Measurements from ENCODE around the gene PDIA4. TPM values are rescaled to one million over a fixed set of nuclear protein-coding genes. Genes with fewer than 3 reads are reported as not detected.

The PDIA4 gene
- total RNA-seq, 1 experiment from 2014 or later, result 281 TPM

DNA sequence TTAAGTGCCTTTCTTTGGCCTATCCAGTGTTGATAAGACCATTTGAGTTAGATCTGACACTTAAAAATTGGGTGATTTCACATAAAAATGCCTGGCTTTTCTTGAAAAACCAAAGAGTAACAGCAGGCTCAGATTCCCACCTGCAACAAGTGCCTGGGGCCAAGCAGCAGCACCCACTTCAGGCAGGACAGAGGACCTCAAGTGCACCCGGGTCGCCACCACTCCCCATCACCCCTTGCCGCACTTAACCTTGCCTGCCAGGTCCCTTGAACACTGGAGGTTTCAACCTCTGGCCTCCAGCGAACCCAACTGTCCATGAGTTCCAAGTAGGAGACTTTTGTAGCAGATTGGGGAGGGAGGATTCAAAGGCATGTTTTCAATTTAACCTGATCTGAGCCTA is 30.8 kb downstream of the PDIA4 start:
- Histone ChIP-seq H3K27ac (ENCODE audit: low read length) (no peak overlapping the region), H3K4me3 (ENCODE audit: low read depth in 2 of 2, low read length in 2 of 2) (no peak overlapping the region), H3K27me3 (ENCODE audit: control insufficient read depth, insufficient read depth, low read length) (no peaks in the 10 kb centered on the region), H3K36me3 (ENCODE audit: control insufficient read depth, insufficient read depth, low read length) (no peaks in the 10 kb centered on the region), H3K9me3 (ENCODE audit: control insufficient read depth, insufficient read depth, low read depth, low read length) (no peaks in the 10 kb centered on the region), H3K4me1 (ENCODE audit: control insufficient read depth, insufficient read depth, low read length) (no peaks in the 10 kb centered on the region)
- intact Hi-C loops (cut with micrococcal nuclease; ENCODE audit: unreplicated experiment) (no loop called here), in situ Hi-C loops (cut with HindIII; ENCODE audit: low pct_unique_long_range_greater_than_20kb, low sequenced_read_pairs) (no loop called here)
- ChIA-PET POLR2A (no interaction called here), CTCF (no interaction called here)
- TF ChIP-seq TCF7L2 (IDR thresholded peaks at IDR 0.05; ENCODE audit: low read depth, low read length) (no peak), REST (IDR thresholded peaks at IDR 0.05; ENCODE audit: insufficient read depth in 1 of 2, low read depth in 2 of 2, low read length in 1 of 2) (no peak), CTCF (IDR thresholded peaks at IDR 0.05) (no peak), SIN3A (IDR thresholded peaks at IDR 0.05; ENCODE audit: borderline replicate concordance, insufficient read depth, low read depth, low read length) (no peak), POLR2AphosphoS5 (IDR thresholded peaks at IDR 0.05; ENCODE audit: low read depth, low read length) (no peak)
- DNase-seq (ENCODE audit: low read depth, low spot score) (no peak), ATAC-seq (no peak)
- no TSS peak for BruUV-seq (replicated peaks)

- in situ Hi-C loops (cut with HindIII; ENCODE audit: low pct_unique_long_range_greater_than_20kb, low sequenced_read_pairs) (no loop called here), intact Hi-C loops (cut with micrococcal nuclease; ENCODE audit: unreplicated experiment) (no loop called here)
- Histone ChIP-seq H3K4me3 (ENCODE audit: low read depth in 2 of 2, low read length in 2 of 2) (no peak overlapping the region), H3K27ac (ENCODE audit: low read length) (no peak overlapping the region), H3K27me3 (ENCODE audit: control insufficient read depth, insufficient read depth, low read length) (no peaks in the 10 kb centered on the region), H3K36me3 (ENCODE audit: control insufficient read depth, insufficient read depth, low read length) (no peaks in the 10 kb centered on the region), H3K9me3 (ENCODE audit: control insufficient read depth, insufficient read depth, low read depth, low read length) (no peaks in the 10 kb centered on the region), H3K4me1 (ENCODE audit: control insufficient read depth, insufficient read depth, low read length) (no peaks in the 10 kb centered on the region)
- DNase-seq (ENCODE audit: low read depth, low spot score), result no peak
- POLR2A ChIA-PET, result no interaction called here
- CTCF ChIA-PET, result no interaction called here
- ATAC-seq, result no peak
- TF ChIP-seq POLR2AphosphoS5 (IDR thresholded peaks at IDR 0.05; ENCODE audit: low read depth, low read length) (no peak), CTCF (IDR thresholded peaks at IDR 0.05) (no peak), REST (IDR thresholded peaks at IDR 0.05; ENCODE audit: insufficient read depth in 1 of 2, low read depth in 2 of 2, low read length in 1 of 2) (no peak), SIN3A (IDR thresholded peaks at IDR 0.05; ENCODE audit: borderline replicate concordance, insufficient read depth, low read depth, low read length) (no peak), TCF7L2 (IDR thresholded peaks at IDR 0.05; ENCODE audit: low read depth, low read length) (no peak)
- BruUV-seq (replicated peaks), result no TSS peak
Observed at GRCh38 chr7:148994576-148994975, 33.7 kb downstream of the PDIA4 start.
